ENCODE results near the gene TTC7B.

Gene TTC7B

GRCh38 chr14:90805084-90805391 lies 11.2 kb downstream of the TTC7B start:
- no peak for DNase-seq

GRCh38 chr14:90804292-90805083 lies 11.7 kb downstream of the TTC7B start:
- no peak for DNase-seq

- no peak for DNase-seq
Observed at GRCh38 chr14:90803249-90803648, 13.0 kb downstream of the TTC7B start.

GRCh38 chr14:90799420-90799819 lies 16.8 kb downstream of the TTC7B start:
- DNase-seq = no peak

GRCh38 chr14:90797919-90798318 lies 18.3 kb downstream of the TTC7B start:
- DNase-seq = no peak

GRCh38 chr14:90797451-90797850 lies 18.8 kb downstream of the TTC7B start:
- no peak for DNase-seq

- DNase-seq = no peak
Observed at GRCh38 chr14:90796329-90796728, 19.9 kb downstream of the TTC7B start.

GRCh38 chr14:90795744-90796143 lies 20.5 kb downstream of the TTC7B start:
- DNase-seq = no peak

GRCh38 chr14:90791486-90791885 lies 24.7 kb downstream of the TTC7B start:
- no peak for DNase-seq

- no peak for DNase-seq
Observed at GRCh38 chr14:90788031-90788430, 28.2 kb downstream of the TTC7B start.

- DNase-seq = no peak
Observed at GRCh38 chr14:90785876-90786450, 30.3 kb downstream of the TTC7B start.

- DNase-seq = no peak
Observed at GRCh38 chr14:90785471-90785870, 30.8 kb downstream of the TTC7B start.

- no peak for DNase-seq
Observed at GRCh38 chr14:90784621-90785270, 31.5 kb downstream of the TTC7B start.

GRCh38 chr14:90783344-90783743 lies 32.9 kb downstream of the TTC7B start:
- no peak for DNase-seq

GRCh38 chr14:90782892-90783291 lies 33.3 kb downstream of the TTC7B start:
- no peak for DNase-seq

GRCh38 chr14:90781876-90782275 lies 34.4 kb downstream of the TTC7B start:
- no peak for DNase-seq

GRCh38 chr14:90781344-90781761 lies 34.9 kb downstream of the TTC7B start:
- DNase-seq = no peak

GRCh38 chr14:90780519-90780918 lies 35.7 kb downstream of the TTC7B start:
- DNase-seq = no peak

- no peak for DNase-seq
Observed at GRCh38 chr14:90778571-90779255, 37.5 kb downstream of the TTC7B start.

GRCh38 chr14:90777830-90778485 lies 38.3 kb downstream of the TTC7B start:
- DNase-seq = no peak

- no peak for DNase-seq
Observed at GRCh38 chr14:90777358-90777757, 38.9 kb downstream of the TTC7B start.

GRCh38 chr14:90775441-90775840 lies 40.8 kb downstream of the TTC7B start:
- DNase-seq = no peak

- DNase-seq = no peak
Observed at GRCh38 chr14:90774316-90774715, 41.9 kb downstream of the TTC7B start.
